ENCODE measurements around the gene CD180. TPM values are rescaled to one million over a fixed set of nuclear protein-coding genes. Genes with fewer than 3 reads are reported as not detected.

The CD180 gene
- total and polyA plus RNA-seq, 2 donors (not counting 3 experiments of a cell fraction or from before 2014, with no cell fraction given) = not detected

DNA sequence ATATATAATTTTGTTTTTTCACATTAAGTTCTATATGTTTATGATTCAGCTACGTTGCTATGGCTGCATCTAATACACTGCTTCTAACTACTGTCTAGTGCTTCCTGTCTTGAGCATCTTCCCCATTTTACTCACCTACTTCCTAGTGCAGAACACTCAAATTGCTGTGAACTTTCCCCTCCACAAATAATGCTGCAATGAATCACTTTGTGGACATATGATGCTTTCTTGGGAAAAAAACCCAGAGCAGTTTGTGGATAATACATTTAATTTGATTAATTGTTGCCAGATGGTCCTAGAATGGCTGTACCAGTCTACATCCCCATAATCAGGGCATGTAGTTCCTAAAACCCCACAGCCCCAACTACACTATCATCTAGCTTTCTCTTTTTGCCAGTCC is 18.5 kb downstream of the CD180 start:
- Histone ChIP-seq H3K9me3 (replicated peaks; ENCODE audit: control insufficient read depth, insufficient read depth, low read length) (no peaks in the 10 kb centered on the region), H3K36me3 (ENCODE audit: control insufficient read depth in 2 of 2, extremely low read depth in 1 of 2, insufficient read depth in 2 of 2, low read length in 2 of 2) (no peaks in the 10 kb centered on the region), H3K79me2 (ENCODE audit: control insufficient read depth, insufficient read depth, low read length) (no peaks in the 10 kb centered on the region), H3K27me3 (ENCODE audit: control insufficient read depth in 2 of 2, insufficient read depth in 2 of 2, low read length in 2 of 2) (no peaks in the 10 kb centered on the region), H4K20me1 (replicated peaks; ENCODE audit: control insufficient read depth, extremely low read depth, insufficient read depth, low read length) (no peaks in the 10 kb centered on the region), H2AFZ (ENCODE audit: low read depth, low read length) (no peak overlapping the region), H3K9ac (replicated peaks; ENCODE audit: extremely low read depth, insufficient read depth, low read length) (no peak overlapping the region), H3K9me1 (replicated peaks; ENCODE audit: control insufficient read depth, extremely low read depth, insufficient read depth, low read length) (no peaks in the 10 kb centered on the region), H3K4me3 (replicated peaks in 1 of 3; ENCODE audit: insufficient read depth in 1 of 3, low read depth in 1 of 3, low read length in 3 of 3) (no peak overlapping the region), H3K4me2 (ENCODE audit: insufficient read depth, low read length) (no peak overlapping the region), H3K27ac (ENCODE audit: insufficient read depth, low read depth, low read length) (no peak overlapping the region), H3K4me1 (ENCODE audit: control insufficient read depth, extremely low read depth, insufficient read depth, low read length) (peaks cover 13% of the 10 kb centered on the region)
- dilution Hi-C loops (cut with MboI; ENCODE audit: extremely low pct_ligation_motif_present, low sequenced_read_pairs) = no loop called here
- ChIA-PET POLR2A (no interaction called here), CTCF (interaction anchor here (0.6 to 1.1 kb wide), 2 partner anchors 31 to 160 kb away, joined by 3 read pairs; no protein-coding TSS in a partner anchor)
- FAIRE-seq = no peak
- TF ChIP-seq JUN (IDR thresholded peaks at IDR 0.05; ENCODE audit: borderline replicate concordance, insufficient read depth, insufficient read length, low read depth) = no peak
- no peak for TF ChIP-seq FOS (IDR thresholded peaks at IDR 0.05; ENCODE audit: borderline replicate concordance, insufficient read depth, low read length)
- TF ChIP-seq, protein P1, sequence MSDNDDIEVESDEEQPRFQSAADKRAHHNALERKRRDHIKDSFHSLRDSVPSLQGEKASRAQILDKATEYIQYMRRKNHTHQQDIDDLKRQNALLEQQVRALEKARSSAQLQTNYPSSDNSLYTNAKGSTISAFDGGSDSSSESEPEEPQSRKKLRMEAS (IDR thresholded peaks at IDR 0.05; ENCODE audit: insufficient read depth, insufficient read length) = no peak
- no peak for TF ChIP-seq EZH2 (IDR thresholded peaks at IDR 0.05; ENCODE audit: borderline replicate concordance, low read depth, low read length, severe bottlenecking)
- no peak for TF ChIP-seq POLR2AphosphoS5 (IDR thresholded peaks at IDR 0.05; ENCODE audit: insufficient read depth, low read depth, low read length)
- TF ChIP-seq GATA2 (IDR thresholded peaks at IDR 0.05; ENCODE audit: insufficient read depth, insufficient read length, low read depth, low read length) = no peak
- no peak for TF ChIP-seq POLR2A (IDR thresholded peaks at IDR 0.05; ENCODE audit: low read depth, low read length)
- no peak for TF ChIP-seq MYC (IDR thresholded peaks at IDR 0.05; ENCODE audit: low read depth, low read length)
- TF ChIP-seq, protein P2, sequence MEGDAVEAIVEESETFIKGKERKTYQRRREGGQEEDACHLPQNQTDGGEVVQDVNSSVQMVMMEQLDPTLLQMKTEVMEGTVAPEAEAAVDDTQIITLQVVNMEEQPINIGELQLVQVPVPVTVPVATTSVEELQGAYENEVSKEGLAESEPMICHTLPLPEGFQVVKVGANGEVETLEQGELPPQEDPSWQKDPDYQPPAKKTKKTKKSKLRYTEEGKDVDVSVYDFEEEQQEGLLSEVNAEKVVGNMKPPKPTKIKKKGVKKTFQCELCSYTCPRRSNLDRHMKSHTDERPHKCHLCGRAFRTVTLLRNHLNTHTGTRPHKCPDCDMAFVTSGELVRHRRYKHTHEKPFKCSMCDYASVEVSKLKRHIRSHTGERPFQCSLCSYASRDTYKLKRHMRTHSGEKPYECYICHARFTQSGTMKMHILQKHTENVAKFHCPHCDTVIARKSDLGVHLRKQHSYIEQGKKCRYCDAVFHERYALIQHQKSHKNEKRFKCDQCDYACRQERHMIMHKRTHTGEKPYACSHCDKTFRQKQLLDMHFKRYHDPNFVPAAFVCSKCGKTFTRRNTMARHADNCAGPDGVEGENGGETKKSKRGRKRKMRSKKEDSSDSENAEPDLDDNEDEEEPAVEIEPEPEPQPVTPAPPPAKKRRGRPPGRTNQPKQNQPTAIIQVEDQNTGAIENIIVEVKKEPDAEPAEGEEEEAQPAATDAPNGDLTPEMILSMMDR (IDR thresholded peaks at IDR 0.05; ENCODE audit: extremely low read depth in 1 of 2, insufficient read depth in 1 of 2, low read depth in 1 of 2, low read length in 2 of 2) = no peak
- intact Hi-C loops (cut with micrococcal nuclease) = no loop called here
- no TSS peak for BruUV-seq (replicated peaks)
- DNase-seq (ENCODE audit: low read depth, low spot score) = no peak
